ENCODE measurements around the gene MARCHF5.

DNA sequence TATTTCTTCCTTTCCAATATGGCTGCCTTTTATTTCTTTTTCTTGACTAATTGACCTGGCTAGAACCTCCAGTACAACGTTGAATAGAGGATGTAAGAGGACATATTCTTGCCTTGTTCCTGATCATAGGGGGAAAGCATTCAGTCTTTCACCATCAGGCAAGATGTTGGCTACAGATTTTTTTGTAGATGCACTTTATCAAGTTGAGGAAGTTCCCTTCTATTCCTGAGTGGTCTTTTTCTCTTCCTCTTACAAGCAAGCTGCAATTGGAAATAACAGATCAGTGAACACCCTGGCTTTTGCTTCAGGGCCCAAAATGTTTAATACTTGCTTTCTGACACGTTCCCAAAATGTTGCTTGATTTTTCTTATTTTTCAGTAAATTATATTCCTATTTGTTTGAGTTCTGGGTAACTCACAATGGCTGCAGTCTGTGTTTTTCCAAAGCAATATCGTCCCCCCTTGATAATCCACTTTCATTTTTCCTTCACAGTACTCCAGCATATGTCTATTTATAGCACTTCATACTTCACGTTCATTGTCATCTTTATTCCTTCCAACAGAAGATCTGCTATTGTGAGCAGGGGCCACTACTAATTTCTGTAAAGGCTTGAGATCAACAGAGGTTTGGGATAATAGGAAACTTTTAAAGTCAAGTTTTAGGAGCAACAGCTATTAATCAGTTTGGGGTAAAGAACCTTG is 11.8 kb upstream of the MARCHF5 start:
- TF ChIP-seq RXRA (IDR thresholded peaks at IDR 0.05; ENCODE audit: insufficient read depth, low read depth, low read length) (no peak), RAD21 (IDR thresholded peaks at IDR 0.05 in 1 of 2, conservative IDR thresholded peaks at IDR 0.05 in 1 of 2; ENCODE audit: low read depth in 2 of 2, low read length in 2 of 2) (no peak), USF2 (IDR thresholded peaks at IDR 0.05; ENCODE audit: low read length) (no peak)
- TF ChIP-seq, protein P1, sequence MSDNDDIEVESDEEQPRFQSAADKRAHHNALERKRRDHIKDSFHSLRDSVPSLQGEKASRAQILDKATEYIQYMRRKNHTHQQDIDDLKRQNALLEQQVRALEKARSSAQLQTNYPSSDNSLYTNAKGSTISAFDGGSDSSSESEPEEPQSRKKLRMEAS (IDR thresholded peaks at IDR 0.05): no peak
- TF ChIP-seq, protein P2, sequence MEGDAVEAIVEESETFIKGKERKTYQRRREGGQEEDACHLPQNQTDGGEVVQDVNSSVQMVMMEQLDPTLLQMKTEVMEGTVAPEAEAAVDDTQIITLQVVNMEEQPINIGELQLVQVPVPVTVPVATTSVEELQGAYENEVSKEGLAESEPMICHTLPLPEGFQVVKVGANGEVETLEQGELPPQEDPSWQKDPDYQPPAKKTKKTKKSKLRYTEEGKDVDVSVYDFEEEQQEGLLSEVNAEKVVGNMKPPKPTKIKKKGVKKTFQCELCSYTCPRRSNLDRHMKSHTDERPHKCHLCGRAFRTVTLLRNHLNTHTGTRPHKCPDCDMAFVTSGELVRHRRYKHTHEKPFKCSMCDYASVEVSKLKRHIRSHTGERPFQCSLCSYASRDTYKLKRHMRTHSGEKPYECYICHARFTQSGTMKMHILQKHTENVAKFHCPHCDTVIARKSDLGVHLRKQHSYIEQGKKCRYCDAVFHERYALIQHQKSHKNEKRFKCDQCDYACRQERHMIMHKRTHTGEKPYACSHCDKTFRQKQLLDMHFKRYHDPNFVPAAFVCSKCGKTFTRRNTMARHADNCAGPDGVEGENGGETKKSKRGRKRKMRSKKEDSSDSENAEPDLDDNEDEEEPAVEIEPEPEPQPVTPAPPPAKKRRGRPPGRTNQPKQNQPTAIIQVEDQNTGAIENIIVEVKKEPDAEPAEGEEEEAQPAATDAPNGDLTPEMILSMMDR (IDR thresholded peaks at IDR 0.05; ENCODE audit: control extremely low read depth in 1 of 3, insufficient read depth in 1 of 3, low read depth in 1 of 3, low read length in 3 of 3): no peak

Measured in H1 (cell line).